Spinal cord (tissue), 10 donors: Measurements from ENCODE around the gene EEFSEC. TPM values are rescaled to one million over a fixed set of nuclear protein-coding genes. Genes with fewer than 3 reads are reported as not detected.

Experiments used
- DNase-seq, 6 donors: peaks; one replicate each; pipeline versions ENCODE4 v3.0.0 to v3.0.0-alpha.2; 2013 to 2015; ENCODE audit warnings: low spot score in 6 of 6, low read depth in 4 of 6
- H3K27ac ChIP-seq: one replicate; pipeline ENCODE4 v1.5.1; 2013; ENCODE audit warnings: low read depth, low read length, control low read depth
- H3K27me3 ChIP-seq: one replicate; pipeline ENCODE4 v1.6.1; 2013; ENCODE audit warnings: low read length; ENCODE audit not compliant: control insufficient read depth, insufficient read depth
- H3K36me3 ChIP-seq: one replicate; pipeline ENCODE4 v1.6.1; 2013; ENCODE audit warnings: low read length; ENCODE audit not compliant: control insufficient read depth, insufficient read depth
- H3K4me1 ChIP-seq: one replicate; pipeline ENCODE4 v1.6.1; 2013; ENCODE audit warnings: low read length; ENCODE audit not compliant: control insufficient read depth, insufficient read depth
- H3K4me3 ChIP-seq: one replicate; pipeline ENCODE4 v1.5.1; 2013; ENCODE audit warnings: low read depth, low read length, control low read depth
- H3K9me3 ChIP-seq: one replicate; pipeline ENCODE4 v1.6.1; 2013; ENCODE audit warnings: low read length; ENCODE audit not compliant: control insufficient read depth, insufficient read depth
- WGBS: methylation state at CpG from one replicate; pipeline ENCODE4 v1.1.5; 2013; ENCODE audit warnings: missing lambda C conversion rate; ENCODE audit not compliant: insufficient coverage; 5-methylcytosine and 5-hydroxymethylcytosine counted together
- polyA plus RNA-seq, 2 donors: library from polyadenylated mRNA; unstranded; fragments of 120-200 nt; gene quantifications; one replicate each; pipeline ENCODE4 v1.2.1, GENCODE V29; 2013; ENCODE audit not compliant: insufficient read length in 2 of 2
- total RNA-seq, 2 donors: library from RNA; depleted of rRNA in 1 of 2; stranded (reverse); fragments of 120-200 nt in 1 of 2; fragments of >200 nt in 1 of 2; gene quantifications; one replicate each; pipeline versions ENCODE4 v1.2.3 to v1.2.4, GENCODE V29; 2013 to 2014
- donor health status: healthy.

The EEFSEC gene
- total and polyA plus RNA-seq, 4 donors, result 6.4 to 29.1 (median 18.3) TPM

DNA sequence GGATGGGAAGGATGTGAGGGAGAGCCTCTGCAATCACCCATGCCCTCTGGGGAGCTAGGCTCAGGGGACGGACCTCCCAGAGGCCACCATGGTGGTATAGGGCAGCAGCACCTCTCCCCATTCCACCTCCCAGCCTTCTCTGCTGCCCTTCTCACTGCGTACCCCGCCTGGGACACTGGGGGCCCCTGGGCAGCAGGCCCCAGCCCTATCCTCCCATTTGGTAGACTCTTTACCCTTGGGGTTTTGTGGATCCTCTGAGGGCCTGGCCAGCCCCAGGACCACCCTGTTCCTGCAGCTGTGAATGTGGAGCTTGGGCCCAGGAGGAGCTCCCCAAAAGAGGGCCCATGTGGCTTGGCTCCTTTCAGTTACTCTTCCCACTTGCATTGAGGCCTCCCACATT is 181.5 kb downstream of the EEFSEC start:
- no peak overlapping the region for H3K27ac ChIP-seq
- no peak overlapping the region for H3K4me3 ChIP-seq
- H3K36me3 ChIP-seq, result peaks cover 6% of the 10 kb centered on the region
- DNase-seq, result no peak
- no peaks in the 10 kb centered on the region for H3K27me3 ChIP-seq
- peaks cover 23% of the 10 kb centered on the region for H3K4me1 ChIP-seq
- WGBS, result 96% methylated on average over 3 of the region's 3 CpGs
- H3K9me3 ChIP-seq, result no peaks in the 10 kb centered on the region

DNA sequence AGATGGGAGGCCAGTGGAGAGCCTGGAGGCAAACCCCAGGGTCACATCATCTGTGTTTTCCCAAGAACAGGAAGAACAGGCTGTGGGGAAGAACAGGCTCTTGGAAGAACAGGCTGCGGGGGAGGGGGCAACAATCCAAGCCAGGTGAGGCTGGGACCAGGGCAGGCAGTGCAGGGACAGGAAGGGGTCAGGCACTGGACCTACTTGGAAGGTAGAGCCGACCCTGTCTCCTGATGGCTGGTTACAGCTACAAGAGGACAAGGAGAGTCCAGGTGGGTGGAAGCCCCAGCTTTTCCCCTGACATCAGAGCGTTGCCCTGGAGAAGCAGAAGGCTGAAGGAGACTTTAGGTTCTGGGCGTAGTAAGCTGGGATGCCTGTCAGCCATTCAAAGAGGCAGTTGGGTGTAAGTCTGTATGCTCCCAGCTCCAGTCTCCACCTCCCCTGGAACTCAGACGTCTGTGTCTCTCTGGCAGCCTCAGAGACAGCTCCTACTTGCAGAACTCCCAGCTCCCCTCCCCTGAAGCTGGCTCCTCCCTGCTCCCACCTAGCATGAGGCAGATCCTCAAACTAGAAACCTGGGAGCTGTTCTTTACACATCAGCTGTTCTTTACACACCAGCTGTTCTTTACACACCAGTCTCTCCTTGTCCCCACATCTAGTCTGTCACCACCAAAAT is 182.5 kb downstream of the EEFSEC start:
- no peaks in the 10 kb centered on the region for H3K9me3 ChIP-seq
- H3K4me1 ChIP-seq, result peaks cover 23% of the 10 kb centered on the region
- H3K27ac ChIP-seq, result no peak overlapping the region
- H3K36me3 ChIP-seq, result peaks cover 8% of the 10 kb centered on the region
- no peak overlapping the region for H3K4me3 ChIP-seq
- H3K27me3 ChIP-seq, result no peaks in the 10 kb centered on the region
- DNase-seq, result peak in 1 of 6 donors; percentile 13
- WGBS, result 64% methylated on average over 4 of the region's 5 CpGs

DNA sequence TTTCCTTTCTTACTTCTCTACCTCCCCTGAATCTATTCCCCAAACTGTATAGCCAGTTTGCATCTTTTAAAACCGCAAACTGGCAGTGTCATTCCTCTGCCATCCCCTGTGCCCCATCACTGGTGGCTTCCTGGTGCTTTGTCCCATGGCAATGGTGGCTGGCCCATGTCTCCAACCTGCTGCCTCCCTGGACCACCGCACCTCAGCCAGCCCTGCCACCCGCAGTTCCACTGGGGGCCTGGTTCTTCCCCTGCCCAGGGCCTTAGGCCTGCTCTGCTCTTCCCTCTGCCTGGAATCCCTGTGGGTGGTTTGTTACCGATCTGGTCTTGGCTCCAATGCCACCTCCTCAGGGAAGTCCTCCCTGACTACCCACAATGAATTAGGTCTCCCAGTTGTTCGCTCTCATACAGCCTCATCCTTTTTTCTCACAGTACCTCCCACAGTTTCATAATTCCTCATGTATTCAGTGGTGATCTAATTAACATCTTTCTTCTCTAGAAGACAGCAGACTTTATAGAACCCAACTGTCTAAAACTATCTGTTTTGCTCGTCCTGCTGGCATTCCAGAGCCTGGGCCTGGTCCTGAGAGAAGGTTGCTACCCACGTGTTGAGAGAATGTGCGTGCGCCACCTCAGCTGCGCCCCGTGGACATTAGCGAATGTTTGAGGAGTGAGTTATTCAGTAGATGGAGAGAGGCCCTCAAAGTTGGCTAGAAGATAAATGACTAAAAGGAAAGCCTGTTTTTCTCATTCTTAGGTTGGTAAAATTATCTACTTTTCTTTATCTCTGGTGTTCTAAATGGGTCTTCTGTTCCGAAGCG is 183.3 kb downstream of the EEFSEC start:
- peaks cover 23% of the 10 kb centered on the region for H3K4me1 ChIP-seq
- no peaks in the 10 kb centered on the region for H3K9me3 ChIP-seq
- H3K4me3 ChIP-seq, result no peak overlapping the region
- H3K27ac ChIP-seq, result peak overlapping the region; percentile 0
- no peaks in the 10 kb centered on the region for H3K27me3 ChIP-seq
- no peak for DNase-seq
- 71% methylated on average over 14 of the region's 14 CpGs for WGBS
- H3K36me3 ChIP-seq, result peaks cover 13% of the 10 kb centered on the region

DNA sequence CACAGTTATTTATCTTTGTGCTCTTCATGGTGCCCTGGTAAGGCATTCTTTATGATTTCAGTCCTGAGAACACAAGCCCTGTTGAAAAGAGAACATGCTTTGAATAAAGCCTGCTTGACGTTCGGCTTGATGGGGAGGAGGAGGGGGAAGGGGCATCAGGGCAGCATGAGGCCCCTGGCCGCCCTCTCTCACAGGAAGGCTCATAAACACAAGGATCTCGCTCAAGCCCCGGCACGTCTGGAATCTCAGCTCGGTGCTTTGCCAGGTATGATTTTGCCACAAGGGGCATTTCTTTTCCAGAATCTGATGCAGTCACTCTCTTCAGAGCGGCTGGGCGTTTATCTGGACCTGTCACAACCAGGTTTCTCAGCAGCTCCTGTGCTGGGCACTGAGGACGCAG is 184.0 kb downstream of the EEFSEC start:
- Histone ChIP-seq H3K4me3 (no peak overlapping the region), H3K4me1 (peaks cover 23% of the 10 kb centered on the region), H3K27me3 (no peaks in the 10 kb centered on the region), H3K36me3 (peaks cover 21% of the 10 kb centered on the region), H3K27ac (peak overlapping the region; percentile 27), H3K9me3 (no peaks in the 10 kb centered on the region)
- DNase-seq, result peak in 2 of 6 donors; percentile 19 to 21
- WGBS, result 49% methylated on average over 10 of the region's 10 CpGs

DNA sequence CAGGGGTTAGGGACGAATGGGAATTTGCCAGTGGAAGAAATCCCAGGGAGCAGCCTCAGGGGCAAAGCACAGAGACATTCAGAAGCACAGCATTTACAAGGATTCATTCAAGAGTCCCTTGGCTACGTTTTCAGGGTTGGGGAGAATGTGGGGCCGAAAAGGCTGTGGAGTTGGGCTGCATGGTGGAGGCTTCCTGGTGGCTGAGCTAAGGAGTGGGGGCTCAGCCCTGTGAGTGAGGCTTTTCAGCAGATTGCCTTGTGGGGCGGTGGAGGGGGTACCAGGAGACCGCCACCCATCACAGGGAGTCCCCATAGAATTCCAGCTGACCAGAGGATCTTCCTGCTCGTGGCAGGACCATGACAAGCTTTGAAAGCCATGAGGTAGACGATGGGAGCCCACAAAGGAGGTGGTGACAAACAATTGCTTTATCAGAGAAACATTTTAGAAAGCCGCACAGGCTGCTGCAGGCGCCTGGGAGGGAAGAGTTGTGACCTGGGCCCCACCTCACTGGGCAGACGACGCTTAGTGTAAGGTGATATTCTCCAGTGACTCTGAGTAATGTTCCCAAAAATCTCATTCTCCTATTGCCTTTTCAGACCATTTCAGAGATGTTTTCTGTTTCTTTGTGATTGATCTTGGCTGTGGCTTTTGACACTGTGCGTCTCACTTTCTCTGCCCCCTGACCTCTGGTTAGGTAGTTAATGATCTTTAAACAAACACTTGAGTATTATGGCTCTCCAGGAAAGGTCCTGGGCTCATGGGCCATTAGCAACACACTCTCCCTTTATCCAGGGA is 185.5 kb downstream of the EEFSEC start:
- 82% methylated on average over 10 of the region's 12 CpGs for WGBS
- H3K27me3 ChIP-seq, result no peaks in the 10 kb centered on the region
- peaks cover 23% of the 10 kb centered on the region for H3K4me1 ChIP-seq
- peaks cover 28% of the 10 kb centered on the region for H3K36me3 ChIP-seq
- H3K9me3 ChIP-seq, result no peaks in the 10 kb centered on the region
- H3K27ac ChIP-seq, result no peak overlapping the region
- no peak for DNase-seq
- no peak overlapping the region for H3K4me3 ChIP-seq

DNA sequence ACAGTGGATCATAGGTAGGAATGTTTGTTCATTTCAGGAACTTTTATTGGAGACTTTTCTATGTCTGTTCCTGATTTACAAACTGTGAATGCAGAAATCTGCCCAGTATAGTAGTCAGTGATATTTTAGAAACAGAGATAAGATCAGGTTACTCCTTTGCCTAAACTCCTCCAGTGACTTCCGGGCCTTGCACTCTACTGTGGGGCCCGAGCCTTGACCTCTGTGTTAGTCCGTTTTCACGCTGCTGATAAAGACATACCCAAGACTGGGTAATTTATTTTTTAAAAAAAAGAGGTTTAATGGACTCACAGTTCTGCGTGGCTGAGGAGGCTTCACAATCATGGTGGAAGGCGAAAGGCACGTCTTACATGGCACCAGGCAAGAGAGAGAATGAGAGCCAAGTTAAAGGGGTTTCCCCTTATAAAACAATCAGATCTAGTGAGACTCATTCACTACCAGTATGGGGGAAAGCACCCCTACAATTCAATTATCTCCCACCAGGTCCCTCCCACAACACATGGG is 186.3 kb downstream of the EEFSEC start:
- no peak overlapping the region for H3K4me3 ChIP-seq
- WGBS, result no CpG with 5 or more reads among the region's 7 CpGs
- H3K27ac ChIP-seq, result no peak overlapping the region
- peaks cover 31% of the 10 kb centered on the region for H3K36me3 ChIP-seq
- no peaks in the 10 kb centered on the region for H3K9me3 ChIP-seq
- H3K27me3 ChIP-seq, result no peaks in the 10 kb centered on the region
- no peak for DNase-seq
- H3K4me1 ChIP-seq, result peaks cover 23% of the 10 kb centered on the region

DNA sequence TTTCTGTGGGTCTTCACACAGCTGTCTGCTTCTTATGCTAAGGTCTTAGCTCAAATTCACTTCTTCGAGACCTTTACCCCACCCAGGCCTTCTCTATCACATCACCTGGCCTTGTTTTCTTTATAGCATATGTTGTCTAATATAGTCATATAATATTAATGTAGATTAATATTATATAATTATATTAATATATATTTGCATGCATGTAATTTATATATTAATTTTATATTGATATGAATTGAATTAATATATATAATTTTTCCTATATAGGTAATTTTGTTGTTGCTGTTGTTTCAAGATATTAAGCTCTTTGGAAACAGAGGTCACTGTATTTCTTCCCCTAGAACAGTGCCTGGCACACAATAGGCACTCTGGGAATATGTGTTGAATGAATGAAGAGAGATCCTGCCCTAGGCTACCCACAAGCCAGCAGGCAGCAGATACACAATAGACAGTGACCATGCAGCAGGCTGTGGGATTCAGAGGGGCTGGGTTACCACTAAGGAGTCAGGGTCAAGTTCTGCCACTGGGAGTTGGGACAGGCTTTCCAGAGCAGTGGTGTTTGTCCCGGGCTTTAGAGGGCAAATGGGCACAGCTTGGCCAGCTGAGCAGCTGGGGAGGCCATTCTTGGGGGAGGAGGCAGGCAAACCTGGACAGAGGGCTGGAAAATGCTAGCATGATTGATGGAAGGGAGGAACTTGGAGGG is 187.1 kb downstream of the EEFSEC start:
- Histone ChIP-seq H3K27ac (no peak overlapping the region), H3K36me3 (peaks cover 28% of the 10 kb centered on the region), H3K4me3 (no peak overlapping the region), H3K27me3 (no peaks in the 10 kb centered on the region), H3K4me1 (peaks cover 22% of the 10 kb centered on the region), H3K9me3 (no peaks in the 10 kb centered on the region)
- 63% methylated on average over 1 of the region's 2 CpGs for WGBS
- no peak for DNase-seq

DNA sequence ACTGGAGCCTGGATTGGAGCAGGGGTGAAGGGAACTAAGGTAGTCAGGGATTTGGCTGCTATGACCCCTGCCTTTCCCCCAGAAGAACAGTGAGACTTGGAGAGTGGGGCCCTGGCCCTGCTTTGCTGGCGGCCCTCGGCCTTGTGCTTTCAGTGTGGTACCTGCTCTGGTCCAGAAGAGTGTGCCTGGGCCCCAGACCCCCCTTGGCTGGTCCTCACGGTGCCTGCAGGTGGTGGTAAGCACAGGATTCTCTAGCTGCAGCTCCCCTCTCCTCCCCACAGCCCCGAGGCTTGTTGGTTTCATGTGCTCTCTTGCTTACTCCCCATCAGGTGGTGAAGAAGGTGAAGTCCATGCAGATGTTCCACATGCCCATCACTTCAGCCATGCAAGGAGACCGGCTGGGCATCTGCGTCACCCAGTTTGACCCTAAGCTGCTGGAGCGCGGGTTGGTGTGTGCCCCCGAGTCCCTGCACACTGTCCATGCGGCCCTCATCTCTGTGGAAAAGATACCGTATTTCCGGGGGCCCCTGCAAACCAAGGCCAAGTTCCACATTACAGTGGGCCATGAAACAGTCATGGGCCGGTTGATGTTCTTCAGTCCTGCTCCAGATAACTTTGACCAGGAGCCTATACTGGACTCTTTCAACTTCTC is 187.7 kb downstream of the EEFSEC start:
- no peak overlapping the region for H3K27ac ChIP-seq
- peaks cover 28% of the 10 kb centered on the region for H3K36me3 ChIP-seq
- H3K9me3 ChIP-seq, result no peaks in the 10 kb centered on the region
- peaks cover 15% of the 10 kb centered on the region for H3K4me1 ChIP-seq
- H3K4me3 ChIP-seq, result no peak overlapping the region
- DNase-seq, result no peak
- WGBS, result over 99% methylated on average over 11 of the region's 13 CpGs
- no peaks in the 10 kb centered on the region for H3K27me3 ChIP-seq
